H9 (cell line): ENCODE results near the gene INSIG1. TPM values are rescaled to one million over a fixed set of nuclear protein-coding genes. Genes with fewer than 3 reads are reported as not detected.

ENCODE experiments used
- DNase-seq: peaks from one replicate; pipeline ENCODE4 v3.0.0-alpha.2; 2017
- H2AFZ ChIP-seq: one replicate; pipeline ENCODE4 v1.6.1; 2013; ENCODE audit warnings: mild to moderate bottlenecking, low read length, control low read depth, moderate library complexity
- H2AK5ac ChIP-seq: 2 replicates; pipeline ENCODE4 v1.6.1; 2013; ENCODE audit warnings: low read length, control low read depth, mixed read lengths; ENCODE audit not compliant: insufficient read length
- H2BK120ac ChIP-seq: one replicate; pipeline ENCODE4 v1.6.1; 2013; ENCODE audit warnings: low read depth, mild to moderate bottlenecking, low read length, control low read depth, inconsistent platforms; ENCODE audit not compliant: poor library complexity, severe bottlenecking
- H2BK12ac ChIP-seq: 2 replicates; pipeline ENCODE4 v1.6.1; 2013; ENCODE audit warnings: low read length, control low read depth, mixed read lengths, low read depth; ENCODE audit not compliant: insufficient read length
- H2BK15ac ChIP-seq: 2 replicates; pipeline ENCODE4 v1.6.1; 2013; ENCODE audit warnings: low read depth, low read length, control low read depth
- H2BK20ac ChIP-seq: one replicate; pipeline ENCODE4 v1.6.1; 2013; ENCODE audit warnings: low read depth, mild to moderate bottlenecking, low read length, control low read depth, inconsistent platforms; ENCODE audit not compliant: poor library complexity, severe bottlenecking
- H2BK5ac ChIP-seq: 2 replicates; pipeline ENCODE4 v1.6.1; 2013; ENCODE audit warnings: low read length, control low read depth, mixed read lengths; ENCODE audit not compliant: insufficient read length
- H3K14ac ChIP-seq: 2 replicates; pipeline ENCODE4 v1.6.1; 2013; ENCODE audit warnings: low read length, control low read depth; ENCODE audit not compliant: insufficient read depth
- H3K18ac ChIP-seq: 2 replicates; pipeline ENCODE4 v1.6.1; 2013; ENCODE audit warnings: low read depth, mild to moderate bottlenecking, mixed read lengths, low read length, control low read depth; ENCODE audit not compliant: insufficient read length
- H3K23ac ChIP-seq: 2 replicates; pipeline ENCODE4 v1.6.1; 2013; ENCODE audit warnings: low read length, control low read depth, mixed read lengths, low read depth; ENCODE audit not compliant: insufficient read length
- H3K23me2 ChIP-seq: 2 replicates; pipeline ENCODE4 v1.6.1; 2013; ENCODE audit warnings: low read depth, mild to moderate bottlenecking, mixed read lengths, low read length, control low read depth; ENCODE audit not compliant: insufficient read length, poor library complexity, severe bottlenecking
- H3K27ac ChIP-seq: 2 replicates; pipeline ENCODE4 v1.5.1; 2013; ENCODE audit warnings: low read length, control low read depth, mixed read lengths, low read depth; ENCODE audit not compliant: insufficient read length
- H3K27me3 ChIP-seq: 2 replicates; pipeline ENCODE4 v1.6.1; 2013; ENCODE audit warnings: low read length, control low read depth, inconsistent platforms; ENCODE audit not compliant: insufficient read depth
- H3K4ac ChIP-seq: 2 replicates; pipeline ENCODE4 v1.6.1; 2013; ENCODE audit warnings: low read depth, mild to moderate bottlenecking, control low read depth, inconsistent platforms, low read length, moderate library complexity
- H3K4me1 ChIP-seq: 2 replicates; pipeline ENCODE4 v1.6.1; 2013; ENCODE audit warnings: low read length, control low read depth, inconsistent platforms; ENCODE audit not compliant: insufficient read depth
- H3K4me2 ChIP-seq: 2 replicates; pipeline ENCODE4 v1.6.1; 2013; ENCODE audit warnings: low read length, control low read depth, mixed read lengths; ENCODE audit not compliant: insufficient read length, insufficient read depth
- H3K56ac ChIP-seq: 2 replicates; pipeline ENCODE4 v1.6.1; 2013; ENCODE audit warnings: low read depth, mild to moderate bottlenecking, mixed read lengths, low read length, control low read depth; ENCODE audit not compliant: insufficient read length
- H3K79me1 ChIP-seq: 2 replicates; pipeline ENCODE4 v1.6.1; 2013; ENCODE audit warnings: low read depth, mild to moderate bottlenecking, moderate library complexity, low read length, control low read depth, inconsistent platforms; ENCODE audit not compliant: insufficient read depth, poor library complexity, severe bottlenecking
- H3K79me2 ChIP-seq: 2 replicates; pipeline ENCODE4 v1.6.1; 2013; ENCODE audit warnings: low read length, control low read depth, inconsistent platforms; ENCODE audit not compliant: insufficient read depth
- H3K9ac ChIP-seq: 2 replicates; pipeline ENCODE4 v1.6.1; 2013; ENCODE audit warnings: low read length, control low read depth, mixed read lengths; ENCODE audit not compliant: insufficient read length; ENCODE audit errors: extremely low read depth
- H3K9me3 ChIP-seq: one replicate; pipeline ENCODE4 v1.6.1; 2013; ENCODE audit warnings: low read depth, low read length, inconsistent platforms; ENCODE audit not compliant: control insufficient read depth
- H3T11ph ChIP-seq: one replicate; pipeline ENCODE4 v1.6.1; 2013; ENCODE audit warnings: mild to moderate bottlenecking, low read length, control low read depth, inconsistent platforms
- H4K20me1 ChIP-seq: one replicate; pipeline ENCODE4 v1.6.1; 2013; ENCODE audit not compliant: control insufficient read depth, insufficient read length, insufficient read depth
- H4K5ac ChIP-seq: 2 replicates; pipeline ENCODE4 v1.6.1; 2013; ENCODE audit warnings: low read depth, mild to moderate bottlenecking, mixed read lengths, low read length, control low read depth; ENCODE audit not compliant: insufficient read length
- H4K8ac ChIP-seq: replicated peaks from 2 replicates; pipeline ENCODE4 v1.6.1; 2013; ENCODE audit warnings: low read length, control low read depth, mixed read lengths, low read depth; ENCODE audit not compliant: insufficient read length
- H4K91ac ChIP-seq: 2 replicates; pipeline ENCODE4 v1.6.1; 2013; ENCODE audit warnings: low read depth, mild to moderate bottlenecking, moderate library complexity, mixed read lengths, low read length, control low read depth; ENCODE audit not compliant: insufficient read length
- H3K27ac Mint-ChIP-seq, 3 experiments: 2 replicates in 2 of 3; 3 replicates in 1 of 3; pipeline ENCODE4 v1.8.0; 2020 to 2021; ENCODE audit warnings: mixed read lengths in 3 of 3, mild to moderate bottlenecking in 1 of 3, moderate library complexity in 1 of 3
- H3K27me3 Mint-ChIP-seq: 2 replicates; pipeline ENCODE4 v1.8.0; 2021; ENCODE audit warnings: low read depth, mild to moderate bottlenecking, moderate library complexity, mixed read lengths
- H3K36me3 Mint-ChIP-seq, 3 experiments: 2 replicates in 2 of 3; 3 replicates in 1 of 3; pipeline ENCODE4 v1.8.0; 2020 to 2021; ENCODE audit warnings: low read depth in 3 of 3, mixed read lengths in 3 of 3; ENCODE audit not compliant: insufficient read depth in 1 of 3
- H3K4me1 Mint-ChIP-seq, 2 experiments: 2 replicates each; pipeline ENCODE4 v1.8.0; 2020; ENCODE audit warnings: mixed read lengths in 2 of 2
- H3K4me3 Mint-ChIP-seq, 2 experiments: 2 replicates in 1 of 2; 3 replicates in 1 of 2; pipeline ENCODE4 v1.8.0; 2020 to 2021; ENCODE audit warnings: mild to moderate bottlenecking in 2 of 2, mixed read lengths in 2 of 2, moderate library complexity in 1 of 2
- H3K9me3 Mint-ChIP-seq, 2 experiments: 2 replicates in 1 of 2; 3 replicates in 1 of 2; pipeline ENCODE4 v1.8.0; 2020; ENCODE audit warnings: mild to moderate bottlenecking in 2 of 2, mixed read lengths in 2 of 2, moderate library complexity in 1 of 2
- WGBS: extraction: QIAGEN DNeasy Blood & Tissue Kit; methylation state at CpG from one replicate; pipeline ENCODE4 v1.1.7; 2013; ENCODE audit warnings: missing lambda C conversion rate, low lambda C conversion rate, mixed read lengths; ENCODE audit not compliant: insufficient read length; ENCODE audit errors: extremely low coverage; 5-methylcytosine and 5-hydroxymethylcytosine counted together
- total RNA-seq: library from RNA; stranded (reverse); gene quantifications from 2 replicates; pipeline ENCODE4 v1.2.1, GENCODE V29; 2021
- TF ChIP-seq, protein P1 (sequence below): fragments of 200-600 bp; sonication (generic); conservative IDR thresholded peaks from 3 replicates; pipeline ENCODE4 v1.8.0; 2021; ENCODE audit warnings: antibody characterized with exemption, mild to moderate bottlenecking

INSIG1 gene
- total RNA-seq, 1 experiment from 2014 or later = 23.3 TPM

DNA sequence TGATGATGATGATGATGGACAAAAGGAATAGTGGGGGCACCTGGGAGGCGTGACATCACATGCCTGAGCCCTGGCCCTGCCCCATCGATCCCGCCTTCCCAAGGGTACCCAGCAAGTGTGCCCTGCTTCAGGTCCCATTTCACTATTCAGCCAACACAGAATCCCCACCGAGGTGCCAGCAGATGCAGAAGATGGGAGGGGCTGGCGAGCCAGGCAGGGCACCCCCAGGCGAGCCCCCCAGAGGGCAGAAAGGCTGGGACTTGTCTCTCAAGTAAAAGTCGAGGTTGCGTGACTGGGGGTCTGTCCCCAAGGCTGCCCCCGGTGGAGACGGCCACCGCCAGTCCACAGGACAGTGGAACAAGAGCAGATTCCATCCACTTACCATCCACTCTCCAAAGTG, 57.5 kb downstream of the INSIG1 start:
- H3K9ac ChIP-seq = no peak overlapping the region
- no peak overlapping the region for H3K4ac ChIP-seq
- no peak overlapping the region for H2BK15ac ChIP-seq
- no peak overlapping the region for H2BK12ac ChIP-seq
- H3K9me3 Mint-ChIP-seq = peaks cover 0 to 12% of the 10 kb centered on the region in 2 experiments; a peak in 2 of 5 replicates
- no peak overlapping the region for H3K4me3 Mint-ChIP-seq
- H3K18ac ChIP-seq = no peak overlapping the region
- no peak overlapping the region for H2BK20ac ChIP-seq
- no peak overlapping the region for H2AFZ ChIP-seq
- no peaks in the 10 kb centered on the region for H3K23me2 ChIP-seq
- no peak overlapping the region for H3K27ac ChIP-seq
- peaks cover 11 to 25% of the 10 kb centered on the region in 2 experiments for H3K4me1 Mint-ChIP-seq
- no peak overlapping the region for H4K5ac ChIP-seq
- no peaks in the 10 kb centered on the region for H3K79me1 ChIP-seq
- no peak overlapping the region for H3K23ac ChIP-seq
- H3K9me3 ChIP-seq = no peaks in the 10 kb centered on the region
- H3K79me2 ChIP-seq = no peaks in the 10 kb centered on the region
- H3K27ac Mint-ChIP-seq = no peak overlapping the region
- H3T11ph ChIP-seq = no peak overlapping the region
- H4K20me1 ChIP-seq = peaks cover 4% of the 10 kb centered on the region
- peaks cover 85% of the 10 kb centered on the region for H3K27me3 Mint-ChIP-seq
- TF ChIP-seq, protein P1, sequence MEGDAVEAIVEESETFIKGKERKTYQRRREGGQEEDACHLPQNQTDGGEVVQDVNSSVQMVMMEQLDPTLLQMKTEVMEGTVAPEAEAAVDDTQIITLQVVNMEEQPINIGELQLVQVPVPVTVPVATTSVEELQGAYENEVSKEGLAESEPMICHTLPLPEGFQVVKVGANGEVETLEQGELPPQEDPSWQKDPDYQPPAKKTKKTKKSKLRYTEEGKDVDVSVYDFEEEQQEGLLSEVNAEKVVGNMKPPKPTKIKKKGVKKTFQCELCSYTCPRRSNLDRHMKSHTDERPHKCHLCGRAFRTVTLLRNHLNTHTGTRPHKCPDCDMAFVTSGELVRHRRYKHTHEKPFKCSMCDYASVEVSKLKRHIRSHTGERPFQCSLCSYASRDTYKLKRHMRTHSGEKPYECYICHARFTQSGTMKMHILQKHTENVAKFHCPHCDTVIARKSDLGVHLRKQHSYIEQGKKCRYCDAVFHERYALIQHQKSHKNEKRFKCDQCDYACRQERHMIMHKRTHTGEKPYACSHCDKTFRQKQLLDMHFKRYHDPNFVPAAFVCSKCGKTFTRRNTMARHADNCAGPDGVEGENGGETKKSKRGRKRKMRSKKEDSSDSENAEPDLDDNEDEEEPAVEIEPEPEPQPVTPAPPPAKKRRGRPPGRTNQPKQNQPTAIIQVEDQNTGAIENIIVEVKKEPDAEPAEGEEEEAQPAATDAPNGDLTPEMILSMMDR = no peak
- no peak overlapping the region for H4K91ac ChIP-seq
- H2BK120ac ChIP-seq = no peak overlapping the region
- no peaks in the 10 kb centered on the region for H3K4me1 ChIP-seq
- peaks cover 0 to 2% (median 0%) of the 10 kb centered on the region in 3 experiments; a peak in 3 of 7 replicates for H3K36me3 Mint-ChIP-seq
- no peak overlapping the region for H3K14ac ChIP-seq
- no peaks in the 10 kb centered on the region; the same call in 1 of the 2 replicates for H3K27me3 ChIP-seq
- no peak overlapping the region for H2BK5ac ChIP-seq
- WGBS = no CpG with 5 or more reads among the region's 11 CpGs
- H3K56ac ChIP-seq = no peak overlapping the region
- no peak overlapping the region for H3K4me2 ChIP-seq
- H2AK5ac ChIP-seq = no peak overlapping the region
- H4K8ac ChIP-seq = no peak overlapping the region
- no peak for DNase-seq
